Activated gamma-delta T cell treated with anti-CD3 and anti-CD28 coated beads, Interleukin-2, amount 50 U/mL, for 16 hours (primary cell): ENCODE data around the gene HIVEP3.

Source experiments
- DNase-seq: peaks from one replicate; pipeline ENCODE4 v3.0.0-alpha.2; 2020; ENCODE audit warnings: low read depth

Gene HIVEP3

GRCh38 chr1:41848216-41848952 is 70.3 kb downstream of the HIVEP3 start:
- no peak for DNase-seq

- DNase-seq: no peak
These were observed 71.0 kb downstream of the HIVEP3 start for GRCh38 chr1:41847733-41848132.

GRCh38 chr1:41846625-41847405 is 71.9 kb downstream of the HIVEP3 start:
- no peak for DNase-seq

GRCh38 chr1:41844781-41845272 is 73.9 kb downstream of the HIVEP3 start:
- no peak for DNase-seq

- DNase-seq: no peak
These were observed 74.5 kb downstream of the HIVEP3 start for GRCh38 chr1:41844255-41844654.

GRCh38 chr1:41842993-41843755 is 75.5 kb downstream of the HIVEP3 start:
- DNase-seq: no peak

GRCh38 chr1:41842326-41842725 is 76.4 kb downstream of the HIVEP3 start:
- DNase-seq: no peak

- no peak for DNase-seq
These were observed 78.0 kb downstream of the HIVEP3 start for GRCh38 chr1:41840592-41841246.

GRCh38 chr1:41838266-41838665 is 80.5 kb downstream of the HIVEP3 start:
- DNase-seq: no peak

GRCh38 chr1:41837691-41838090 is 81.0 kb downstream of the HIVEP3 start:
- DNase-seq: no peak

GRCh38 chr1:41835485-41835884 is 83.2 kb downstream of the HIVEP3 start:
- DNase-seq: no peak

- no peak for DNase-seq
These were observed 85.2 kb downstream of the HIVEP3 start for GRCh38 chr1:41833519-41834000.

- no peak for DNase-seq
These were observed 88.0 kb downstream of the HIVEP3 start for GRCh38 chr1:41830726-41831125.

- no peak for DNase-seq
These were observed 90.6 kb downstream of the HIVEP3 start for GRCh38 chr1:41827991-41828570.

GRCh38 chr1:41823471-41823870 is 95.3 kb downstream of the HIVEP3 start:
- DNase-seq: no peak

GRCh38 chr1:41822866-41823265 is 95.9 kb downstream of the HIVEP3 start:
- no peak for DNase-seq

- no peak for DNase-seq
These were observed 98.9 kb downstream of the HIVEP3 start for GRCh38 chr1:41819843-41820242.

GRCh38 chr1:41819069-41819468 is 99.7 kb downstream of the HIVEP3 start:
- DNase-seq: no peak

GRCh38 chr1:41816061-41816460 is 102.7 kb downstream of the HIVEP3 start:
- DNase-seq: no peak

GRCh38 chr1:41813755-41814745 is 104.7 kb downstream of the HIVEP3 start:
- no peak for DNase-seq
